Stomach (tissue), 9 donors: ENCODE measurements around the gene FBN2. TPM values are rescaled to one million over a fixed set of nuclear protein-coding genes. Genes with fewer than 3 reads are reported as not detected.
A peak's percentile ranks its signal among the peaks of the same experiment; 100 is the strongest.
"Not testable (repeated sequence)": the region's sequence is repeated elsewhere in the genome, so short reads cannot be mapped to it uniquely, and the experiment has no call there.

Source experiments
- DNase-seq, 2 donors: peaks; one replicate each; pipeline versions ENCODE4 v3.0.0 to v3.0.0-alpha.2; 2013 to 2019
- H3K27ac ChIP-seq, 5 donors: fragments of 200-600 bp in 4 of 5; sonication (generic) in 4 of 5; one replicate each; pipeline ENCODE4 v1.5.1; 2013 to 2019; ENCODE audit warnings: mild to moderate bottlenecking in 1 of 5, moderate library complexity in 1 of 5
- H3K27me3 ChIP-seq, 3 donors: fragments of 200-600 bp; sonication (generic); one replicate each; pipeline ENCODE4 v1.5.1; 2017 to 2019; ENCODE audit warnings: mixed run types in 1 of 3
- H3K36me3 ChIP-seq, 4 donors: fragments of 200-600 bp; sonication (generic); 1 replicate in 3 of 4; 2 replicates in 1 of 4; pipeline ENCODE4 v1.5.1; 2016 to 2019
- H3K4me1 ChIP-seq, 4 donors: fragments of 200-600 bp; sonication (generic); one replicate each; pipeline ENCODE4 v1.5.1; 2016 to 2019
- H3K4me3 ChIP-seq, 4 donors: fragments of 200-600 bp; sonication (generic) in 3 of 4; one replicate each; pipeline ENCODE4 v1.5.1; 2016 to 2019; ENCODE audit warnings: mild to moderate bottlenecking in 1 of 4
- H3K9me3 ChIP-seq, 4 donors: fragments of 200-600 bp; sonication (generic); one replicate each; pipeline ENCODE4 v1.5.1; 2016 to 2019
- CTCF ChIP-seq, 7 experiments: fragments of 450-650 bp in 4 of 7; fragments of 200-600 bp in 3 of 7; sonication (generic) in 3 of 7; IDR thresholded peaks; one replicate each; pipeline ENCODE4 v1.5.1; 2016 to 2019; ENCODE audit warnings: antibody characterized with exemption in 7 of 7, control low read depth in 2 of 7, mild to moderate bottlenecking in 1 of 7
- EP300 ChIP-seq: sonication (generic); formaldehyde crosslinking; IDR thresholded peaks from one replicate; pipeline ENCODE4 v1.6.1; 2017; ENCODE audit warnings: antibody characterized with exemption
- POLR2A ChIP-seq, 4 donors: fragments of 450-650 bp; IDR thresholded peaks; one replicate each; pipeline ENCODE4 v1.6.1; 2016; ENCODE audit warnings: antibody characterized with exemption in 4 of 4, control low read depth in 2 of 4, mild to moderate bottlenecking in 1 of 4, moderate library complexity in 1 of 4
- POLR2AphosphoS5 ChIP-seq, 3 donors: sonication (generic); formaldehyde crosslinking; IDR thresholded peaks; one replicate each; pipeline ENCODE4 v1.6.1; 2016; ENCODE audit warnings: antibody characterized with exemption in 3 of 3
- WGBS, 5 donors: extraction: QIAGEN DNeasy Blood & Tissue Kit in 3 of 5; methylation state at CpG; one replicate each; pipeline versions ENCODE4 v1.1.5 to v1.1.7; 2013 to 2018; 5-methylcytosine and 5-hydroxymethylcytosine counted together
- intact Hi-C: fragments of 100-400 bp; cut with DNase I; formaldehyde crosslinking; loops from one replicate; pipeline ENCODE4 v1.15.1; 2023; ENCODE audit warnings: low total_unique reads
- polyA plus RNA-seq, 3 donors: library from polyadenylated mRNA; stranded (reverse); fragments of 200-250 nt; gene quantifications; one replicate each; pipeline ENCODE4 v1.2.3, GENCODE V29; 2013
- total RNA-seq, 5 donors: library from RNA; depleted of rRNA; stranded (reverse); fragments of >200 nt; gene quantifications; one replicate each; pipeline versions ENCODE4 v1.1.0 to v1.2.3, GENCODE V29; 2014 to 2016
- donor health status: healthy with polysubstance abuse.
- donor health status: Bipolar disorder and iron deficiency.
- donor health status: healthy.

The FBN2 gene
- total and polyA plus RNA-seq, 8 donors = under 0.01 to 42.8 (median 1.9) TPM

GRCh38 chr5:128329386-128329939 lies 208.6 kb downstream of the FBN2 start:
- no peak for DNase-seq
- WGBS, 5 donors = 73 to 84% (median 82%) methylated on average over 3 of the region's 3 CpGs
- H3K4me1 ChIP-seq = no peaks in the 10 kb centered on the region
- H3K36me3 ChIP-seq = no peaks in the 10 kb centered on the region
- H3K27ac ChIP-seq = no peak overlapping the region
- no peaks in the 10 kb centered on the region for H3K9me3 ChIP-seq
- H3K4me3 ChIP-seq = no peak overlapping the region
- TF ChIP-seq POLR2A (IDR thresholded peaks at IDR 0.05) = no peak
- TF ChIP-seq POLR2AphosphoS5 (IDR thresholded peaks at IDR 0.05) = no peak
- no peak for TF ChIP-seq EP300
- no peak for TF ChIP-seq CTCF (IDR thresholded peaks at IDR 0.05)
- no peaks in the 10 kb centered on the region for H3K27me3 ChIP-seq
- intact Hi-C loops = no loop called here

GRCh38 chr5:128328446-128328845 lies 209.6 kb downstream of the FBN2 start:
- H3K27ac ChIP-seq = no peak overlapping the region
- WGBS, 5 donors = 68 to 85% (median 75%) methylated on average over 8 of the region's 8 CpGs
- TF ChIP-seq POLR2A (IDR thresholded peaks at IDR 0.05) = no peak
- no peaks in the 10 kb centered on the region for H3K27me3 ChIP-seq
- no peaks in the 10 kb centered on the region for H3K4me1 ChIP-seq
- intact Hi-C loops = no loop called here
- no peaks in the 10 kb centered on the region for H3K36me3 ChIP-seq
- H3K4me3 ChIP-seq = no peak overlapping the region
- peak in 1 of 2 donors; percentile 43 for DNase-seq
- no peaks in the 10 kb centered on the region for H3K9me3 ChIP-seq

- H3K27ac ChIP-seq = no peak overlapping the region
- no peaks in the 10 kb centered on the region for H3K27me3 ChIP-seq
- DNase-seq = no peak
- H3K36me3 ChIP-seq = no peaks in the 10 kb centered on the region
- no peaks in the 10 kb centered on the region for H3K4me1 ChIP-seq
- no peaks in the 10 kb centered on the region for H3K9me3 ChIP-seq
- WGBS, 5 donors = 47 to 62% (median 53%) methylated on average over 1 of the region's 1 CpG
- H3K4me3 ChIP-seq = no peak overlapping the region
- intact Hi-C loops = no loop called here
- no peak for TF ChIP-seq CTCF (IDR thresholded peaks at IDR 0.05)
- TF ChIP-seq EP300 = no peak
- TF ChIP-seq POLR2A (IDR thresholded peaks at IDR 0.05) = no peak
- TF ChIP-seq POLR2AphosphoS5 (IDR thresholded peaks at IDR 0.05) = no peak
Measured at GRCh38 chr5:128328007-128328406, 210.0 kb downstream of the FBN2 start.

GRCh38 chr5:128321418-128321817 lies 216.6 kb downstream of the FBN2 start:
- H3K27me3 ChIP-seq, H3K27ac ChIP-seq, H3K36me3 ChIP-seq, DNase-seq, H3K4me1 ChIP-seq, H3K9me3 ChIP-seq, H3K4me3 ChIP-seq, intact Hi-C loops: not testable (repeated sequence)
- 81 to 98% (median 87%) methylated on average over 4 of the region's 4 CpGs for WGBS, 5 donors

- intact Hi-C loops = no loop called here
Measured at GRCh38 chr5:128318691-128319090, 219.4 kb downstream of the FBN2 start.

More at GRCh38 chr5:128318691-128319090, 219.4 kb downstream of the FBN2 start:
- no peaks in the 10 kb centered on the region for H3K4me1 ChIP-seq
- WGBS, 5 donors = 90 to 96% (median 93%) methylated on average over 2 of the region's 2 CpGs
- no peak for TF ChIP-seq POLR2A (IDR thresholded peaks at IDR 0.05)
- TF ChIP-seq POLR2AphosphoS5 (IDR thresholded peaks at IDR 0.05) = no peak
- TF ChIP-seq EP300 = no peak
- no peak for TF ChIP-seq CTCF (IDR thresholded peaks at IDR 0.05)
- no peak for DNase-seq
- no peak overlapping the region for H3K27ac ChIP-seq
- H3K36me3 ChIP-seq = no peaks in the 10 kb centered on the region
- H3K4me3 ChIP-seq = no peak overlapping the region
- H3K27me3 ChIP-seq = no peaks in the 10 kb centered on the region
- H3K9me3 ChIP-seq = no peaks in the 10 kb centered on the region
